Thyroid gland (tissue), 4 donors: Measurements from ENCODE around the gene ABCC2.

Experiments
- CTCF ChIP-seq, 6 experiments: fragments of 200-600 bp in 3 of 6; fragments of 450-650 bp in 3 of 6; sonication (generic) in 3 of 6; IDR thresholded peaks; one replicate each; pipeline ENCODE4 v1.5.1; 2016 to 2019; ENCODE audit warnings: antibody characterized with exemption in 6 of 6, mild to moderate bottlenecking in 2 of 6, inconsistent platforms in 1 of 6, moderate library complexity in 1 of 6
- POLR2A ChIP-seq, 2 donors: fragments of 450-650 bp; IDR thresholded peaks; one replicate each; pipeline ENCODE4 v1.6.1; 2017; ENCODE audit warnings: antibody characterized with exemption in 2 of 2, mild to moderate bottlenecking in 2 of 2, moderate library complexity in 1 of 2

- TF ChIP-seq CTCF (IDR thresholded peaks at IDR 0.05) (no peak), POLR2A (IDR thresholded peaks at IDR 0.05) (no peak)
Observed at GRCh38 chr10:99787782-99788445, 5.5 kb downstream of the ABCC2 start.
